GM03348 (cell line): ENCODE data around the gene FILIP1L.

Experiments used
- DNase-seq: peaks from one replicate; pipeline ENCODE4 v3.0.0; 2012; ENCODE audit warnings: low spot score

Gene FILIP1L

DNA sequence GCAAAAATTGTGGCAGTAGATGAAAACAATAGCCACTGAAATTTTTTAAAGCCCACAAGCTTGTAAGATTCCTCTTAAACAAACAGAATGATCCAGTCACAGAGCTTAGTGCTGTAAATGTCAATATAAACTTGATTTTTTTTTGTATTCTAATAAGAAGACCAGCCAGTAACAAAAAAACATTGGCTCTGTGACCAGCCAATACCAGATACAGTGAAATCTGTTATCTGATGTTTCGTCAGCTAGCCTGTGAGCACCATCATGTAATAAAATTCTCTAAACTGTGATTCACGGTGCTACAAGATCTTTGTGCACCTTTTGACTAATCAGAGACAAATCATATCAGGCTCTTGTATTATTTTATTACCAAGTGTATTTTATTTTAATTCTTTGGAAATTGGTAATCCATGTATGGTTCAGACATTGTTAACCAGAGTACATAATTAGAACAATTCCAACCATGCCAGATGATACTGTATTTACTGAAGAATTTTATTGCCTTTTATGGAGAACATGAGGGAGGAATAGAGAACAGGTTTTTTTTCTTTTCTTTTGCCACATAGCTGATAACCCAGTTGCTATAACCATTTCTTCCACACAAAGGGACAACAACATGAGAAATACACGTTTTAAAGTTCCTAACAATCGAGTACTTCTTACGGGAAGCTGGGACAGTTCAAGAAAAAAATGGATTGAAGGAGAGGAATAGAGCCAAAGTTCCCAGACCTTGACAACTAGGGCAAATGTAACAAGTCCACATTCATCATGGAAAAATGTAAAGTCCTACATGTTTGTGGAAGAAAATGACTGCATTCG, 71.9 kb downstream of the FILIP1L start:
- DNase-seq: peak; percentile 34

DNA sequence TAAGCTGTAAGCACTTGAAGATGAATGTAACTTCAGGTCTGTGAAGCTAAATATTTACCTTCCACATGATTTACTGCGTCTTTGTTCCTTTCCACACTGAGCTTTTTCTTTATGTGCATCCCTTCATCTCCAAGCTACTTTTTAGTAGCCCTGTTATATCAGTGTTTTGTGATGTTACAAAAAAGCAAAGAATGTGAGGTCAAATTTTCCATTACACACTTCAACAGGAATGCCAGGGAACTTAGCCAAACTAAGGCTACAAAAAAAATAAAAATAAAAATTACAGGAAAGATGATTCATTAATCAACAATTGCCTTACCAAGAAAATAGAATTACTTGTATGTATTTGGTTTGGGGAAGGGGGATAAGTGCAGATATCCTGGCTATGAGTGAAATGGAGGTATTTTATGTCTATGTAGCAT, 73.0 kb downstream of the FILIP1L start:
- DNase-seq: peak; percentile 47

GRCh38 chr3:100040451-100041225, 73.7 kb downstream of the FILIP1L start:
- no peak for DNase-seq

DNA sequence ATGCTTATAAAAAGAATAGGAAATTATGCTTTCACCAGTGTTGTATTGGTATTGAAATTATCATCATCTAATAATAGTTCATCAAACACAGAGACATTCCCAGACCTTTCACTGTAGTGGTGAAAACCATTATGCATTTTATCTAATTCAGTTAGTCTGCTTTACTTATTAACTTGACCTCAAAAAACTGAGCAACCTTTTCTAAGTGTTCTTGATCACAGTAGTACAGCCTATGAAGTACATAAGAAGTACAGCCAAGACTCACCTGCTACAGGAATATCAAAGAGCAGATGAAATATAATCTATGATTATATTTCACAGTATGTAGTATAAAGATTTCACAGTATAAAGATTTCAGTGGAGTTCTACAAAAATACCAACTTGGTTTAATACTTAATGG, 75.2 kb downstream of the FILIP1L start:
- no peak for DNase-seq

DNA sequence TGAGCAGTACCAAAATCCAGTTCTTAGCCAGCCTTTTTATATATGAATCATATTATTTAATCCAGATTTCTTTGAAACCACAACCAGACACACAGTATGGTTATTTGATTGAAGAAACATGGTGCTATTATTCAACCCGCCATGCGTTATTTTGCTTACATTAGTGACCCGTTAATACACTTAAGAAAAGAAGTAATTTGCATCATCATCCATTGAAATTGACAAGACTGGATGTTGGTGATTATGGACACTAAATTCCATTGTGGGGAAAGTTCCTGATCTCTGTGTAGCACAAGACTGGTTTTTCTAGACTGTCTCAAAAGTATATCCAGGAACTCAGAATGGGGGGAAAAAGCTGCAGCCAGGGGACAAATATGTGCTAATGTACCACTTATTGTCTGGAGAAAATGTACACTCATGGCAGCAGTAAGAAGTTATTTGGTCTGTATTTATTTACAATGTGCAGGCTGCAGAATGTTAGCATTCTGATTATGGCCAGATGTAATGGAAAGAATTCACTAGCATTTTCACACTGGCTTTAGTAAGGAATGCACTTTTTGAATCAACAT, 80.3 kb downstream of the FILIP1L start:
- no peak for DNase-seq

DNA sequence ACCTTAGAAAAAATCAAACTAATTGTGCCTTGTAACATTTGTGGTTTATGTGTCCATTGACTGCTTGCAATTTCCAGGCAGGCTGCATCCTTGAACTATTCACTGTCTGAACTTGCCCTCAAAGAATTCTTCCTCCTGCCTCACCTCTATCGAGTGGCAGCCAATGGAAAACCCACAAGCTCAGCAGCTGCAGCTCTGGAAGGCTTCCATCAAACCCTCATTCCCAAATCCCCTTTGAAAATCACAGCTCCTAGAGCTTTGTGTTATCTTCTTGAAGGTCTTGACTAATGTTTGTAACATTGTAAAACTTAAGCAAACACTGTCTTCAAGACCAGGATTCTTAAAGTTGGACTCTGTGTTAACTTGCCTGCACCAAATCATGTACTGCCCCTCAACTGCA, 81.1 kb downstream of the FILIP1L start:
- DNase-seq: peak; percentile 36

DNA sequence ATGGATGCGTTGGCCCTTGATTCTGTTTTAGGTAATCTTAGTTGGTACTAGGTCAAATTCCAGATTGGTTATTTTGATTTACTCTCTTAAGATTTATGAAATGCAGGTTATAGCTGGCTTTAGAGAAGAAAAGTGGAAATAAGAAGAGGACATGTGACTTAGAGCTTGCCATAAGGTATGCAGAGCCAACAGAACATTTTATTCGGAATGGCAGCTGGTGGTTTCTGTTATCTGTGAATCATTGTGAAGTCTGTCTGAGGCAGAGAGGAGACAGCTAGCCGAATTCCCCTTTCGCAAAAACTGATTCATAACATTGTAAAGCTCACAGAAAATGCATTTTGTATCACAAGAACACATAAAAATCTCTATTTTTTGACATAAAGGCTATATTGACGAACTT, 82.1 kb downstream of the FILIP1L start:
- peak; percentile 57 for DNase-seq

GRCh38 chr3:100030914-100031425, 83.3 kb downstream of the FILIP1L start:
- DNase-seq: no peak

GRCh38 chr3:100030346-100030745, 84.0 kb downstream of the FILIP1L start:
- no peak for DNase-seq

GRCh38 chr3:100029689-100030088, 84.6 kb downstream of the FILIP1L start:
- DNase-seq: no peak

DNA sequence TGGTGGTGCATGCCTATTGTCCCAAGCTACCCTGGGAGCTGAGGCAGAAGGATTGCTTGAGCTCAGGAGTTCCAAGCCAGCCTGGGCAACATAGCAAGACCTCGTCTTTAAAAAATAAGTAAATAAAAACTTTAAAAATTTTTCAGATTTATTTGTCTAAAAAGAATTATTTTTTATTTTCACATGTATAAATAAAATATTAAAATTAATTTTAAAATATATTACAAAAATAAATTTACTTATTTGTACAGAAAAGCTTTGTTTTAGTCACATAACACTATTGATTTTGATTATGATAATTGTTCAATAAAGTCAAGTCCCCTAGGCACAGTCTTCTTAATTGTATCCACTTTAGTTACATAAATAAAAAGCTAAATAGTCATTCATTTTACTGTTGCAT, 85.2 kb downstream of the FILIP1L start:
- no peak for DNase-seq

DNA sequence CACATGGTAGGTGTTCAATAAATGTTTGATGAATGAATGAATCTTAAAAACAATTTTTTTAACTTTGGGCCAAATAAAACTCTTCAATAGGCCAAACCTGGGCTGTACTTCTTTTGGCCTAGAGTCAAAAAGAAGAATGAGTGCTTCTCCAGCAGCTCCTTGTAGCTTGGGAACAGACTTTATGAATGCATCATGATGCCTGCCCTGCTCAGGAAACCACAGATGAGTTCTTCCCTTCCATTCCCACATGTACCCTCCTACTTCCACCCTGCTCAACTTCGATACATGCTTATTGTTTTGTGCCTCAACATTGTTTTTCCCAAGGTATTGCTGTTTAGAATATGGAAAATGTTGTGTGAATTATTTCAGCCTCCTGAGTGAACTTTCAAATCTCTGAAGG, 87.0 kb downstream of the FILIP1L start:
- DNase-seq: no peak

DNA sequence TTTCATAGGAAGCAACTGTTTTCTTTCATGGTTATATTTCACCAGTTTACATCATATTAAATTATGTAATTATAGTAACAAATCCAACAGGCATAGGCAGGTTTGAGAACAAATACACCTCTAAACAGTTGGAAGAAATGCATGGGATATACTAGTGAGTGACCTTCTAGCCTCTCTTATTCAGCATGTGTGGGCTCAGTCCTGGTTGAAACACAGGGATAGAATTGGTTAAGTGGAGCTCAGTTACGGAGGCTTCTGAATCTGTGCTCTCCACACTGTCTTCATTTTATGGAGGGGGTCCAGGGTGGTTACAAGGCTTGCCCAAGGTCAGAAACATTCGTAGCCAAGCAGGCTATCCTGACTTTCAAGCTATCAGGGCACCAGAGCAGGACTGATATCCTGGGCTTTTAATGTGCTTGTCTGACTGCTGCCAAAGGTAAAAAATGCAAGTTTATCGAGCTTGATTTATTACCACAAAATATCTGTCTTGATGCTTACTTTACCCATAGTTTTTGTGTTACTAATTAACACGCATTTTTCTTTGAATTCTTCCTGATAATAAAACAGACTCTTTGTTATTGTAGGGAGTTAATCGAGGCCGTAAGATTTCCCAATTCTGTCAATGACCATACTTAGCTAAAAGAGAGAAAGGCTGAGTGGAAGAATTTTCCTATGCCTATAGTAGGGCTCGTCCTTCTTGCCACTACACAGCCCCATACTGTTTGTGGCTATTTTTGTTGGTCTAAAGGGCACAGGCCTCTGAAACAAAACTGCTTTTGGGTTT, 89.6 kb downstream of the FILIP1L start:
- no peak for DNase-seq

DNA sequence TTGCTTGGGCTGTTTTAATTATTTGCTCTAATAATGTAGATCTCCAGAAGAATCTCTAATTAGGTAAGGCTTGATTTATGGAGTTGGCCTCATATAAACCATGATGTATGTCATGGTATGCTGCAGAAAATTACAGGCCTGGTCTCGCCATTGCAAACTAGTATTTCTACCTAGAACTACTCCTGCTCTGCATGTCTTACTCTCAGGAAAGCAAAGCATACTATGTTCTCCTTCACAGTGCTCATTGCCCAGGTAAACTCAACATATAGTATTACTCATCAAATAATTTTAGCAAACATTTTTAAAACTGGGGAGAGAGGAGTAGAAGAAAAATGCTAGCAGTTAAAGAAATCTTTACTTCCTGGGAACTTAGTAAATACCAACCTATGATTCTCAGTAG, 90.7 kb downstream of the FILIP1L start:
- no peak for DNase-seq

DNA sequence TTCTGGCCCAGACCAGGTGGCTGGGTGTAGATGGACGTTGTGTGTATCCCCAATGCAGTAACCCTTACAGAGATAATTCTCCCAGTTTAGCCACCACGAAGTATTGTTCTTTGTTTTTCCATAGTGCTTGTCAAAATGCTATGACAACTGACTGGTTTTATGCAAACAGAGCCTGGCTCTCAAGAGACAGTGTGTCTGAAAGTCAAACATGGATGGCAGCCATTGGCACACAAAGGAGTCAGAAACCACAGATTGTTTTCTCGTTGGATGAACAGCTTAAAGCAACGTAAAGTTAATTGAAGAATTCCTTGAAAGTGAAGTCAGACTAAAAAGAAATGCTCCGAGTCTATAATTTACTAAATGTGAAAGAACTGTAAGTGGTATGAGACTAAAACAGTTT, 91.2 kb downstream of the FILIP1L start:
- no peak for DNase-seq

- no peak for DNase-seq
These were observed 91.8 kb downstream of the FILIP1L start for GRCh38 chr3:100022506-100022905.

DNA sequence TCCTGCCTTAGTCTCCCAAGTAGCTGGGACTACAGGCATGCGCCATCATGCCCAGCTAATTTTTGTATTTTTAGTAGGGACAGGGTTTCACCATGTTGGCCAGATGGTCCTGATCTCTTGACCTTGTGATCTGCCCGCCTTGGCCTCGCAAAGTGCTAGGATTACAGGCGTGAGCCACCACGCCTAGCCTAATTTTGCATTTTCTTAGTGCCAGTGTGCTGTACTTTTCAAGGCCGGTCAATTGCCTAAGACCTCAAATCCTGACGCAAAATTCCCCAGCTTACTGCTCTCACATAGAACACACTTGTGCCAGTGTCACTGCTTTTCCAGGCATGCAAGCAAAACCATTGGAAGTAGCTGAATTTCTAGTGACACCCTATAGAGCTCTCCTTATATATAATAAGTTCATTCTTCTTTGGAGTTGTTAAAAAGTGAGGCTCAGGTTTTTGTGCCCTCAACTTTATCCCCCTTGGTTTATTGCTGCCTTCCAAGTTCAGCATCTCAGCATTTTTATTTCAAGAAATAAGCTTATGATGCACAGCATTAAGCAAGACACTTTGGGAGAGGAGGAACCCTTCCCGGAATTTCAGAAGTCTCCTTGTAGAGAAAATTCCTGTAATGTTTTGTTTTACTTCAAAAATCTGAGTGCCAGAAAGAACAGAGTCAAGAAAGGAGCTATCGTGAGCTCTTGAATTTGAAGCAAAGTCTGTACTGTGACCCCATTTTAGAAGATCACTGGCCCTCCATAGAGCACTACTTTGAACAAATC, 93.2 kb downstream of the FILIP1L start:
- DNase-seq: no peak

DNA sequence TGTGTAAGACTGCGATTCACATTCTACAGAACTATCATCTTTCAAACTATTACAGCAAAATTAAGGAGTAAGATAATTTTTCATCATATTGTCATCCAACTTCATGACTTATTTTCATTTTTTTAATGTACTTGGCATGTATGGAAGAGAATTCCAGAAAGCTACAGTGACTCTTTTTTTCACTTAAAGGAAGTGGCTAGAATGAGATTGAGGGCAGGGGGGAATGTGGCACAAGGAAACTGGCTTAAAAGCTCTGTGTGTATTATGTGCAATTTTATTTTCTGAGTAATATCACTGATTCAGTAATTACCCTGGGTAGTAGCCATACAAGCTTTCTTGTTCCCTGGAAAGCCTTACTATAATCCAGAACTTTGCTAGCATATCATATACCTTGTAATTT, 94.6 kb downstream of the FILIP1L start:
- no peak for DNase-seq

GRCh38 chr3:100018806-100019205, 95.5 kb downstream of the FILIP1L start:
- no peak for DNase-seq

DNA sequence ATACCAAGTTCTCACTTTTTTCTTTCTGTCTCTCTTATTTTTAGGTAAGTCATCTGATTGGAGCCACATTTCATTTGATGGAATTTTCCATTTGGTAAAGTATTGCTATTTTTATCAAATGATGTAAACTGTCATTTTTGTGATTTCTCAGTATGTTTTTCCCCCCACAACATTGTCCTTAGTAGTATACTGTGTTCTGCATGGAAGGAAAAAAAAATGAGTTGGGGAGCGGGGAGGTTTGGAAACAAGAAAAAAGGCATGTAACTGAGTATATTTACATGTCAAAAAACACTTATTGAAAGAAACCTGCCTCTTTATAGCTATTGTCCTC, 104.2 kb downstream of the FILIP1L start:
- DNase-seq: no peak

- DNase-seq: no peak
These were observed 104.8 kb downstream of the FILIP1L start for GRCh38 chr3:100009276-100010086.
